ENCODE data around the gene SPTBN4.
"Not testable (repeated sequence)": the region's sequence is repeated elsewhere in the genome, so short reads cannot be mapped to it uniquely, and the experiment has no call there.

Gene SPTBN4

GRCh38 chr19:40466985-40467734 lies at the start of gene SPTBN4:
Gene SPTBN4, plus strand, starts transcription at chr19:40467001. Its CDS starts 5,621 bp downstream, at chr19:40472622.
- no peak for DNase-seq (ENCODE audit: low read depth, low spot score)
- peak within 1 kb of the TSS; percentile 97 for H3K27ac ChIP-seq

GRCh38 chr19:40417643-40417981 lies 49.2 kb upstream of the SPTBN4 start:
- H3K27ac ChIP-seq: no peak overlapping the region
- DNase-seq (ENCODE audit: low read depth, low spot score): no peak

GRCh38 chr19:40418040-40418439 lies 48.8 kb upstream of the SPTBN4 start:
- no peak overlapping the region for H3K27ac ChIP-seq
- DNase-seq (ENCODE audit: low read depth, low spot score): no peak

DNA sequence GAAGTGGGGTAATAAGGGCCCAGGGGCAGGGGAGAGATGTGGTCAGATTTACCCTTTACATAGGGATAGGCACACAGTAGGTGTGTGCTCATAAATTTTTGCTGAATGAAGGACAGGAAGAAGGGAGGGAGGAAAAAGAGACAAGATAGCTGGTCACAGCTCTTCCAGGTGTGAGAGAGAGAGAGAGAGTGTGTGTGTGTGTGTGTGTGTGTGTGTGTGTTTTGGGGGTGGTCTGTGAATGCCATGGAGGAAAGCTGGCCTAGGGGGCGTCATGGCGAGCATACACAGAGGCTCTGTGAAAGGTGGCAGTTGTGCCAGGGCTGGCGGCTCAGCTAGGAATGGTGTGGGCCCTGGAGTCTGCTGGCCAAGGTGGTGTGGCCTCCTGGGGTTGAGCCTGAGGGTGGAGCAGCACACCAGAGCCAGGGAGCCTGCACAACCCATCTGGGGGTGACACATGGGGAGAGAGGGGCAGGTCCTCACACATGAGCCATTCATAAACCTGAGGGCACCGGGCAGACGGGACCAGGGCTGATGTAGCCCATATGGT lies 47.7 kb upstream of the SPTBN4 start:
- no peak overlapping the region for H3K27ac ChIP-seq
- DNase-seq (ENCODE audit: low read depth, low spot score): no peak

- no peak overlapping the region for H3K27ac ChIP-seq
- DNase-seq (ENCODE audit: low read depth, low spot score): no peak
These were observed 47.0 kb upstream of the SPTBN4 start for GRCh38 chr19:40419780-40420179.

DNA sequence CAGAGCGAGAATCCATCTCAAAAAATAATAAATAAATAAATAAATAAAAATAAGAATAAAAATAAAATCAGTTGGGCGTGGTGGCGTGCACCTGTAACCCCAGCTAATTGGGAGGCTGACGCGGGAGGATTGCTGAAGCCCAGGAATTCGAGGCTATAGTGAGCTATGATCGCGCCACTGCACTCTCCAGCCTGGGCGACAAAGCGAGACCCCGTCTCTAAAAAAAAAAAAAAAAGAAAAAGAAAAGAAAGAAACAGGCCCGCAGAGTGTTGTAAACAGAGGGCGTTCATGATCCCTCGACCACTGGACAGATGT lies 46.4 kb upstream of the SPTBN4 start:
- no peak for DNase-seq (ENCODE audit: low read depth, low spot score)
- H3K27ac ChIP-seq: peak overlapping the region; percentile 96

DNA sequence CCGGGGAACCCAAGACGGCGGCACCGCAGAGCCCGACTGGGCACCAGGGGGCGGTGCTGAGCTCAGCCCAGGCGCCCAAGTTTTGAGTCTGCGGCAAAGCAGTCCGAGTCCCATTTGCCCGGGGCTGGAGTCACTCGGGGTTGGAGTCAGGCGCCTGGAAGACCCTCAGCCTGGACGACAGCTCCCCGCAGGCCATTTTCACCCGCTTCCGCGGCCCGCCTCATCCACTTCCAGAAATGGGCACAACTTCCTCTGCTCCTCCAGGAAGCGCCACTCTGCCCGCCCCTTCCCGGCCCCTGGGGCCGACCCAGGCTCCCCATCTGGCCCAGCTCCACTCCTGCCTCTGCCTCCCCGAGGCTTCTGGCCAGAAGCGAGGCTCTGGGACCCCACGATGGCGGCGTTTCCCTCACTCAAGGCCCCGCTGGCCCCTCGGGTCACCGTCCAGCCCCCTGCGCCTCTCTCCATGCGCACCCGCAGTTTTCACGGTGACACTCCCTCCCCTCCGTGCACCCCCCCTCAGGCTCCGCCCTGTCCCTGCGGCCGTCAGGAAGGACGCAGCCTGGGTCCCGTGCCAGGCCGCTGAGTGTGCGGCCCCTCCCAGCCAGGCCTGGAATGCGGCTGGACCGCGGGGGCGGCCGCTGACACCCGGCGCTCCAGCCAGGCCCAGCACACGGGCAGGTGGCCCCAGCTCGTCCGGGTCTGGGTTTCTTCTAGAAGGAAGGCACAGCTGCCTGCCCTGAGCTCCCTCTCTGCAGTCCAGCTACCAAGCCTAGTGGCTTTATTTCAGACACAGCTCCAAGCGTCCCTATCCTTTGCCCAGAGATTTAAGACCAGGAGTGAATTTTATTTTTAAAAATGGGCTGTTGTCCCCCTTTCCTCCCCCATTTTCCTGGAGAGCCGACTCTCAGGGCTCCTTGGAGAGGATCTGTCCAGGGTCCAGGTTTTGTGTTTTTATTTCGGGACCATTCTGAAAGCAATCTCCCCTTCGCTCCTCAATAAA lies 45.7 kb upstream of the SPTBN4 start:
- peak overlapping the region; percentile 96 for H3K27ac ChIP-seq
- DNase-seq (ENCODE audit: low read depth, low spot score): no peak

- no peak for DNase-seq (ENCODE audit: low read depth, low spot score)
- peak overlapping the region; percentile 96 for H3K27ac ChIP-seq
These were observed 44.6 kb upstream of the SPTBN4 start for GRCh38 chr19:40421993-40422747.

GRCh38 chr19:40422748-40423566 lies 43.8 kb upstream of the SPTBN4 start:
- DNase-seq (ENCODE audit: low read depth, low spot score): no peak
- peak overlapping the region; percentile 96 for H3K27ac ChIP-seq

DNA sequence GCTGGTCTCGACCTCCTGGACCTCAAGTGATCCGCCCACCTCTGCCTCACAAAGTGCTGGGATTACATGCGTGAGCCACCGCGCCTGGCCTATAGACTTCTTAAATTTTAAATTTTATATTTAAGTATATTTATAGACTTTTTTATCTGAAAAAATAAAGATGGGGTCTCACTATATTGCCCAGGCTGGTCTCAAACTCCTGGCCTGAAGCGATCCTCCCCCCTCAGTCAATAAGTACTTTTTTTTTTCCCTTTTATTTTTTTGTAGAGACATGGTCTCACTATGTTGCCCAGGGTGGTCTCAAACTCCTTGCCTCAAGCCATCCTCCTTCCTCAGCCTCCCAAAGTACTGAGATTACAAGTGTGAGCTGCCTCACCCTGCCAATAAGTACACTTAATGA lies 42.9 kb upstream of the SPTBN4 start:
- peak overlapping the region; percentile 99 for H3K27ac ChIP-seq
- DNase-seq (ENCODE audit: low read depth, low spot score): no peak

DNA sequence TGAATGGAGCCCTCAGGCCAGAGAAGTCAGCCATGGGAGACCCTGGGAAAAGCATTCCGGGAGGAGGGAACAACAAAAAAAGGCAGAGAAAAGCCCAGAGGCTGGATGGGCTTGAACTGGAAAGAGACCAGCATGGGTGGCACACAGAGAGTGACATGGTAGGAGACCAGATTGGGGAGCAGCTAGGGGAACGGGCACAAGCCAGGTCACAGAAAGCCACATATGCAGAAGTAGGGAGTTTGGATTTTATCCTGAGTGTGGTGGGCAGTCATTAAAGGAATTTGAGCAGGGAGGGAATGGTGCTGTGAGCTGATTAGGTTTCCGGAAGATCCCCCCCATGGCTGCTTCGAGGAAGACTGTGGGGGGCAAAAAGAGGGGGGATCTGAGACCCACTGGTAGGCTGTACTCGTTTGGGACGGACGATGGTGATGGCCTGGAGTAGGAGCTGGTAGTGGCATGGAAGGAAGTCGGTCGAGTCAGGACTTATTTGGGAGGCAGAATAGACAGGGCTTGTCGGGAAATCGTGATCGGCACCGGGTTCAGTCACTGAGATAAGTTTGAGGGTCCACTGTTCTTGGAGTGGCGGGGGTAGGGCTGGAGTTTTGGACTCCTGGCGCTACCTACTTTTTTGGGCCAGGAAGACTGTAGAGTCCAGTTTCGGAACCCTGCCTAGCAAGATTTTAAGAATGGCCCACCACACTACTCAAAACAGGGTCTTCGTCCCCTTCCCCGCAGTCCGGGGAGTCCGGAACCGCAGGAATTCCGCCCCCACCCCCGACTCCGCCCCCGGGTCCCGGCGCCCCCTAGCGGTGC lies 42.0 kb upstream of the SPTBN4 start:
- H3K27ac ChIP-seq: peak overlapping the region; percentile 99
- no peak for DNase-seq (ENCODE audit: low read depth, low spot score)

GRCh38 chr19:40425450-40426287 lies 41.1 kb upstream of the SPTBN4 start, which contains the start of gene SERTAD1:
Gene SERTAD1, minus strand, starts transcription at chr19:40425992. Its CDS starts 2,446 bp downstream, at chr19:40423546.
- DNase-seq (ENCODE audit: low read depth, low spot score): peak; percentile 95
- H3K27ac ChIP-seq: peak within 1 kb of the TSS; percentile 99

DNA sequence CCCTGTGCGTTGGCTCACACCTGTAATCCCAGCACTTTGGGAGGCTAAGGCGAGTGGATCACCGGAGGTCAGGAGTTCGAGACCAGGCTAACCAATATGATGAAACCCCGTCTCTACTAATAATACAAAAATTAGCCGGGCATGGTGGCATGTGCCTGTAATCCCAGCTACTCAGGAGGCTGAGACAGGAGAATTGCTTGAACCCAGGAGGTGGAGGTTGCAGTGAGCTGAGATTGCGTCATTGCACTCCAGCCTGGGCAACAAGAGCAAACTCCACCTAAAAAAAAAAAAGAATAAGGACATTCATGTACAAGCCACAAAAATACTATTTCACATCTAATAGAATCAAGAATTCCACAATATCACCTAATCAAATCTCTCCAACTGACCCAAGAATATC lies 38.6 kb upstream of the SPTBN4 start:
- DNase-seq (ENCODE audit: low read depth, low spot score); H3K27ac ChIP-seq: not testable (repeated sequence)

- H3K27ac ChIP-seq; DNase-seq (ENCODE audit: low read depth, low spot score): not testable (repeated sequence)
These were observed 36.6 kb upstream of the SPTBN4 start for GRCh38 chr19:40430242-40430641.

DNA sequence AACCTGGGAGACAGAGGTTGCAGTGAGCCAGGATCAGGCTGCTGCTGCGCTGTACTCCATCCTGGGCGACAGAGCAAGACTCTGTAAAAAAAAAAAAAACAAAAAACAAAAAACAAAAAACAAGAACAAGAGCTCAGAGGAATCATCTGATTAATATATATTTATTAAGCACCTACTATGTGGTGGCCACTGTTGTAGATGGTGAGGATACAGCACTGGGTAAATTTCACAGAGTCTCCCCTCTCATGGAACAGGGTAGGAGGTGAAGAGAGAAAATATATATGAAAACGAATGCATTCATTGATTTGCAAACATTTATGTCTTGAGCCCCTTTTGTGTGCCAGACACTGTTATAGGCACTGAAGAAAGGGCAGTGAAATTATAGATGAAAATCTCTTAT lies 35.1 kb upstream of the SPTBN4 start:
- no peak overlapping the region for H3K27ac ChIP-seq
- DNase-seq (ENCODE audit: low read depth, low spot score): no peak

- peak overlapping the region; percentile 90 for H3K27ac ChIP-seq
These were observed 34.0 kb upstream of the SPTBN4 start for GRCh38 chr19:40432760-40433159.

DNA sequence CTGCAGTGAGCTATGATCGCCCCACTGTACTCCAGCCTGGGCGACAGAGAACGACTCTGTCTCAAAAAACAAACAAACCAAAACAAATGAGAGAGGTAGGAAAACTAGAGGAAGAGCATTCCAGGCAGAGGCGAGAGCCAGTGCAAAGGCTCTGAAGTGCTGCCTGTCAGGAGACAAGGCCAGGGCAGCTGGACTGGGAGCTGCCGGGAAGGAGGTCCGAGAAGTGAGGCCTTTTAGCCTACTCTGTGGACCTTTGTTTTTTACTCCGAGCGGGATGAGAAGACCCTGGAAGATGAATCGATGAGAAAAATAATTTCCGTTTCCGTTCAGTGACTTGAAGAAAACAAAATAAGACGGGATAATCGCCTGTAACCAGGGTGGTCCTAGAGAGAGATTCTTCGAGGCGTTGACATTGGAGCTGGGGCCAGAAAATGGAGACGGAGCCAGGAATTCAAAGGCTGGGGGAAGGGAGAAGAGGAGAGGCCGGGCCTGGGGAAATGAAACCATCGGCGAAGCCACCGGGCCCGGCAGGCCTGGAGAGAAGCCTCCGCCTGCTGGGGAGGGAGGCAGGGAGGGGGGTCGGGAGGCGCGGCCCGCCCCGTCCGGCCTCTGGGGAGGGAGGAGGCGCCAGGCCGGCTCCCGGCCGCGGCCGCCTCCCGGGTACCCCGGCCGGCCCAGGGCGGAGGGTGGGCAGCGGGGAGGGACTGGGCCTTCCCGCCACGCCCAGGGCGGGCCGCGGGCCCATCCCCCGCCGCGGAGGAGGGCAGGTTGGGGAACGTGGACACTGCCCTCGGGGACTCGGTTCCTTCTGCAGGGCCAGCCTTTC lies 33.2 kb upstream of the SPTBN4 start:
- no peak for DNase-seq (ENCODE audit: low read depth, low spot score)
- H3K27ac ChIP-seq: peak overlapping the region; percentile 90

More at GRCh38 chr19:40432760-40433159, 34.0 kb upstream of the SPTBN4 start:
- DNase-seq (ENCODE audit: low read depth, low spot score): not testable (repeated sequence)

All from epithelial cell of prostate (primary cell).